Globus pallidus (tissue), 1 donor: ENCODE results near the gene INPP1.
"Not testable (repeated sequence)": the region's sequence is repeated elsewhere in the genome, so short reads cannot be mapped to it uniquely, and the experiment has no call there.

Experiments used
- DNase-seq: peaks from one replicate; pipeline ENCODE4 v3.0.0-alpha.2; 2015; ENCODE audit warnings: low spot score

Gene INPP1, protein sequence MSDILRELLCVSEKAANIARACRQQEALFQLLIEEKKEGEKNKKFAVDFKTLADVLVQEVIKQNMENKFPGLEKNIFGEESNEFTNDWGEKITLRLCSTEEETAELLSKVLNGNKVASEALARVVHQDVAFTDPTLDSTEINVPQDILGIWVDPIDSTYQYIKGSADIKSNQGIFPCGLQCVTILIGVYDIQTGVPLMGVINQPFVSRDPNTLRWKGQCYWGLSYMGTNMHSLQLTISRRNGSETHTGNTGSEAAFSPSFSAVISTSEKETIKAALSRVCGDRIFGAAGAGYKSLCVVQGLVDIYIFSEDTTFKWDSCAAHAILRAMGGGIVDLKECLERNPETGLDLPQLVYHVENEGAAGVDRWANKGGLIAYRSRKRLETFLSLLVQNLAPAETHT

DNA sequence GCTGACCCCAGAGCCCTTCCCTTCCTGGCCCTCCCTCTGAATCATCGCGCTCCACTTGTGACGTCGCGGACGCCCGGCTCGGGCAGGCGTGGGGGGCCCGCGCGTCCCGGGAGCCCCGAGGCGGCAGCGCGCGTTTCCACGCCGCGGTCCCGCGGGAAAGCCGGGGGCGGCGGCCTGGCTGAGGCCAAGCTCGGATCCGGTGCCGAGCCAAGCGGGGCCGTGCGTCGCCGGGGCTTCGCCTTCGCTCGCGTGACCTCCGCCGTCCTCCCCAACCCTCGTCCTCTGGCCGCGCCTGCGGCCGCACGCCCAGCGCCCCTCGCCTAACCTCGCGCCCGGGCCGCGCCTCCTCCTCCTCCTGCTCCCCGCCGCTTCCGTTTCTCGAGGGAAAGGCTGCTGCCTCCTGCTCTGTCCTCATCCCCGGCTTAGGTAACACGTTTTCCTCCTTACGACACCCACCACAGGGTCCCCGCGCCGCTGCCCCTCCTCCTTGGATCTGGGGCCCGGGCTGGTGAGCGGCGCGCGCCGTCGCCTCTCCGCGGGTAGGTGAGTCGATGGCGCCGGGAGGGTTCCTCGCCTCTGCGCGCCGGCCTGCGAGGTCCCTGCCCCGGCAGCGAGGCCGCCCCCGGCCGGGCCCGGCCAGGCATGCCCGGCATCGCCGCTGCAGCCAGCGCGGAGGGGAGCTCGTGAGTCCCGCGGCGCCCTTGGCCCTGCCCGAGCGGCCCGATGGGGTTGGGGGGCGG is at the start of gene INPP1:
TSS of gene INPP1 (plus strand) at position 54 of the 740 bp plus-strand sequence. CDS start 16,514 bp downstream, outside the sequence.
- DNase-seq = peak; percentile 66

DNA sequence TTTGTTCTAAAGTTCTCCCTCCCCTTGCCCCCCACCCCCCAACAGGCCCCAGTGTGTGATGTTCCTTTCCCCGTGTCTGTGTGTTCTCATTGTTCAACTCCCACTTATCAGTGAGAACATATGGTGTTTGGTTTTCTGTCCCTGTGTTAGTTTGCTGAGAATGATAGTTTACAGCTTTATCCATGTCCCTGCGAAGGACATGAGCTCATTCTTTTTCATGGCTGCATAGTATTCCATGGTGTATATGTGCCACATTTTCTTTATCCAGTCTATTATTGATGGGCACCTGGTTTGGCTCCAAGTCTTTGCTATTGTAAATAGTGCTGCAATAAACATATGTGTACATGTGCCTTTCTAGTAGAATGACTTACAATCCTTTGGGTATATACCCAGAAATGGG is 45.5 kb upstream of the INPP1 start:
- not testable (repeated sequence) for DNase-seq

GRCh38 chr2:190301032-190301431 is 42.4 kb upstream of the INPP1 start:
- DNase-seq = no peak

GRCh38 chr2:190302052-190302451 is 41.3 kb upstream of the INPP1 start:
- DNase-seq = no peak

DNA sequence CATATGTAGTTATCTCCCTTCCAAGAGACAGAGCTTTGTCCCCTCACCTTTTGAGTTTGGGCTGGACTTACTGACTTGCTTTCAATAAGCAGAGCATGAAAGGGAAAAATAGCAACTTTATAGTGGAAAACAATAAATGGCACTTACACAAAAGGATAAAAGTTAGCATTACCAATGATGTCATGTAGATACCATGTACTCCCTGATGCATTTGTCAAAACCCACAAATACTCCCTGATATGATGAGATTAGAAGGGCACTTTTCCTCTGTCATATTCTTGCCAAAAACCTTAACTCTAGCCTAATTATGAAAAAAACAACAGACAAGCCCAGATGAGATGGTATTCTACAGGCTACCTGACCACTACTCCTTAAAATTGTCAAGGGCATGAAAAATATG is 39.7 kb upstream of the INPP1 start:
- DNase-seq = no peak

DNA sequence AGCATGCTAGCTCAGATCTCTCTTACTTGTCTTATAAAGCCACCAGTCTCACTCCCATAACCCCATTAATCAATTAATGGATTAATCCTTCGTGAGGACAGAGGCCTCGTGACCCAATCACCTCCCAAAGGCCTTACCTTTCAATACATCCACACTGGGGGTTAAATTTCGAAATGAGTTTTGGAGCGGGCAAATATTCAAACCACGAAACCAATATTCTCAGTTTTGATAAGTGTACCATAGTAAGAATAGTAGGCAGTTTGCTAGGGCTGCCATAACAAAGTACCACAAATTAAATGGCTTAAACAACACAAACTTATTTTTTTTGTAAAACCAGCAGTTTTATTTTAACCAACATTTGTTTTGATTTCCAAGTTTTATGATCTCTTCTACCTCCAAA is 39.0 kb upstream of the INPP1 start:
- DNase-seq = no peak

DNA sequence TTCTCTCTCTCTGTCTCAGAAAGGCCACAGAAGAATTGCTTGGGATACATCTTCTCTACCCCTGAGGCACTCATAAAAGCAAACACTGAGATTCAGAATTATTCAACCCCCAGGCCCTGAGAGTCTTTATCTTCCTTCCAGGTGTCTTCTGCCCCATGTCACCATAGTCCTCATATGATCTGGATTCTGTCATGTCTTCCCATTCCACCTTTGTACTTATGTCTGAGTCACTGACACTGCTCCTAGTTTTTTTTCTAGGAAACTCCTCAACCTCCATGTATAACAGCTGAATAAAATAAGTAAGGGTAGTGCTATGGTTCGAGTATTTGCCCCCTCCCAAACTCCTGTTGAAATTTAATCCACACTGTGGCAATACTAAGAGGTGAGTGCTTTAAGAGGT is 35.4 kb upstream of the INPP1 start:
- no peak for DNase-seq

GRCh38 chr2:190311893-190312634 is 31.3 kb upstream of the INPP1 start:
- no peak for DNase-seq

- DNase-seq = not testable (repeated sequence)
Measured at GRCh38 chr2:190312635-190313025, 30.8 kb upstream of the INPP1 start.

DNA sequence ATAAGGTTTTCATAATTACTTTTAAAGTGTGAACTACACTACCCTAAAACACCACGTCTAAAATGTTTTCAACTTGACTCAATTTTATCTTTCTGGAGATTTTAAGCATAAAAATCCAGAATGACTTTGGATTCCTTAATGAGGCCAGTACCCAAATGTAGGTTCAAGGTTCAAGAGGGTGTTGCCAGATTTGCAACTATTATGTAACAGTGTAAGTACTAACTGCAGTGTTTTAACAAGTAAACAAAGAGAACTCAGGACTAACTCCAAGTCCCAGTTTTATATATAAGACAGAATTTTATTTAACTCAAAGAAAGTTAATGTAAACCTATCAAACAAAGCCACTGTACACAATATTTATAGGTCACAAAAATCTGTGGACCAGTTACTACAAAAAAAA is 29.5 kb upstream of the INPP1 start:
- no peak for DNase-seq

DNA sequence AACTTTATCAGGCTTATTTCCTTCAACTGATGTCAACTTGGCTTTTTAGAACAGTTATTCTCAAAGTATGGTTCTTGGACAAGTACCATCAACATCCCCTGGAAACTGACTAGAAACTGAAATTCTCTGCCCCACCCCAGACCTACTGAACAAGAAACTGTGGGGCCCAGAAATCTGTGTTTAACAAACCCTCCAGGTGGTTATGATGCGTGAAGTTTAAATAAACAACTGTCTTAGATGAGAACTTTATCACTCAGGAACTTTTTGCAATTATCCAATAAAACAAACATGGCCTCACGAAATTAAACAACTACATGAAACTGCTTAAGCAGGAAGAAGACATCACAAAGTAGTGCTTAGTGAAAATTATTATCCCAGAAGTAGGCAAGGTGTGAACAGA is 28.1 kb upstream of the INPP1 start:
- no peak for DNase-seq

DNA sequence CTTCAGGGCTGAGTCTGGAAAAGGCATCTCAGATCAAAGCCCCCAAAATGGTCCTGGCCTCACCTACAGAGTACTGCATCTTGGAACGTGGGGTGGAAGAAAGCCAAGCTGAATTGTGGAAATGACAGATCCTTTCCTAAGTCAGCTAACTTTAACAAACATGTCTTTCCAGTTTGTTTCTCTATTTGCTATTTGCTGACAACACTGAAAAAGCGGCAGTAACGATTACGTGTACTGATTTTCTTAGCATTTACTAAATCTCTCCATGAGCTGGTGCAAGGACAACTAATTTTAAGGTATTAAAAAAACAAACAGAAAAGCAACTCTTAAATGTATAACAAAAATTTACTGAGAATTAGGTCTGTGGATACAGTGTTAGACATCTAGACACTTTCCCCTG is 24.9 kb upstream of the INPP1 start:
- DNase-seq = peak; percentile 28

DNA sequence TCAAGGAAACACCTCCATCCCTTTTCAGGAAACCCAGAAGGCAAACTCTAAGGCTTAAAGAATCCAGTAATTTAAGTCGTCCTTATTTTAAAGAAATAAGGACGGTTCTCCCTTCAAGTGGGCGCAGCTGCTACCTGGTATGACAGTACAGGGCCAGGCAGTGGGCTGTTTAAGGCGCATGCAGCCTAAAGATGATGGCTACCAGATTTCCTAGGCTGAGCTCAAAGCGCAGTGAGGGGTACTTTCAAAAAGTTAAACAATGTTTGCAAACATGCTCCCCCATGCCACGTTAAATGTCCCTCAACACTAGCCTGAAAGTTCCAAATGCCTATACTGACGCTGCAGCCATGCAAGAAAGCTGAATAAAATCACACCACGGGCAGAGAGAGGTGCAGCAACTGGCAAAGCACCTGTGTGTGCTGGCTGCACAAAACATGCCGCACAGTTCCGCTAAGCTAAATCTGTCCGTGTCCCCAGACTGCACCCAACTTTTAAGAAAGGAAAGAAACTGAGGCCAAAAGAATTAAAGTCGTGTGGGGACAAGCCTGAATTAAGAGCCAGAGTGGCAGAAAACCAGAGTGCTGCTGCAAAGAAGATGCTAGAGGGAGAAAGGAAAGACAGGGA is 24.3 kb upstream of the INPP1 start:
- DNase-seq = peak; percentile 56

DNA sequence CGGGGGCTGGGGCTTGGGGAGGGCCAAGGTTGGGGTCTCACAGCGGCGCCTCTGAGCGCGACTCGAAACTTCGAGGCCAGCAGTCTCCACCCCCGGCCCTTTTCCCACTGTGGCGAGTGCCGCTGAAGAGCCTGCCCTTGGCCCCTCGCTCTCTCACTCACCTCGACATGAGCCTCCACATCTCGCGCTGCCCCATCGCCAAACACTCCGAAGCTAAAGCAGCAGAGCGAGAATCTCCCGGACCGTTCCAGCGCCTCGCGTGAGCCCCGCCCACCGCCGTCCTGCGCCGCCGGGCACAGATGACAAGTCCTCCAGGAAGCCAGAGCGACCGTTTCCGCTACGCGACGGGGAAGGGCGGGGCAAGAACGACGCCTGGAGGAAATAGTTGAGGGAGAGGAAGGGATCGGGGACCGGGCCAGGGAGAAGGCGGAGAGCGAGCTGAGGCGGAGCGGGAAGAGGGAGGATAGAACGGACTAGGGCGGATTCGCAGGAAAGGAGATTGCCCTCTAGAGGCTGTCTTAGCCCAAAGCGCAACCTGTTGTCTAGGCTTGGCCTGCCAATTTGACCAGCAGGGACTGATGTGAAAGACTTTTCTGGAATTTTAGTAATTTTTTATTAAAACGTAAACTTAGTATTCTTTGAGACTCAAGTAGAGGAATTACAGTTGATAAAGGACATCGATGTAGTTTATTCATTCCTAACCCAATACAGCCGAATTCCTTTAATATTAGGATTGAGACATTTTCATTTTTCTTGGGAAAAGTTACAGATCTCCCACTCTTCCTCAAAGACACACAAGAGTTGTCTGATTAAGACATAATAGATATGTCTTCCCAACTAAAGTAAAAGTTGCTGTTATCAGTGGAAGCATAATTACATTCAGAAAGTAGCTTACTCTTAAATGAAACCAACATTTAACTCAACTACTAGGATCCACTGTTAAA is 23.6 kb upstream of the INPP1 start, which contains the start of gene HIBCH:
TSS of gene HIBCH (minus strand) at position 272 of the 944 bp plus-strand sequence. CDS start at position 196, 76 bp downstream.
- peak; percentile 99 for DNase-seq

DNA sequence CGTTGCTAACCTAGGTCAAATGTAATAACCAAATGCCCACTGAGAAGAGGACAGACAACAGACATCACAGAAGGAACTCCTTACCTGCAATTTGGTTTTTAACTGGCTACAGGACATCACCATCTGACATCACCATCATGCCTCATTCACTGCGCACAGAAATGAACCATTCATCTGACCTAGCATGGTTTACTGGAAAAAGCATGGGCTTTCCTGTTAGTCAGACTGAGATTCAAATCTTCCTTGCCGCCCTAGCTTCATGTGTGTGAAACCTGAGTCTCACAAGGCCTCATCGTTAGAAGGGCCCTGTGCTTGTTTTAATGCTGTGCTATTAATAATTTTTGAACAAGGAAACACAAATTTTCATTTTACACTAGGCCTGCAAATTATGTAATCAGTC is 22.7 kb upstream of the INPP1 start:
- no peak for DNase-seq

DNA sequence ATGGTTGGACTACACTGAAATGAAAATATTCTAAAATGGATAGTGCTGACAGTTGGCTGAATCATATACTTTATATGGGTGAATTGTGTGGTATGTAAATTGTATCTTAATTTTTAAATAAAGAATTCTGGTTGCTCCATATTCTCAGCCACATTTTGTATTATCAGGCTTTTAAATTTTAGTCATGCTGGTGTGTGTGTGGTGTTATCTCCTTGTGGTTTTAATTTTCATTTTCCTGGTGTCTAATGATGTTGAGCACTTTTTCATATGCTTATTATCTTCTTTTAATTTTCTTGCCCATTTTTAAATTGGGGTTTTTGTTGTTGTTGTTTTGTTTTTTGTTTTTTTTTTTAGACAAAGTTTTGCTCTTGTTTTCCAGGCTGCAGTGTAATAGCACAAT is 20.0 kb upstream of the INPP1 start:
- DNase-seq = no peak

DNA sequence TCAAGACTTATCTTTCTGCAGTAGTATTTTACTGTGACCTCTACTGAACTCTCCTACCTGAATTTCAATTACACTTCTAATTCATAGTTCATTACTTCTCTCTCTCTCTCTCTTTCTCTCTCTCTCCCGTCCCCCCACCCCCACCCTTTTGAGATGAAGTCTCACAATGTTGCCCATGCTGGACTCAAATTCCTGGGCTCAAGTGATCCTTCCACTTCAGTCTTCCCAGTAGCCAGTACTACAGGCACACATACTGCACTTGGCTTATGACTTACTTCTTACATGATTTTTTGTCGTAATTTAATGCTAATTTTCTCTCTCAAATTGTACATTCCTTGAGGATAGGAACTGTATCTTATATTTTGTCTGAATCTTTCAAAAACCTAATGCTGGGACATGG is 17.8 kb upstream of the INPP1 start:
- no peak for DNase-seq

GRCh38 chr2:190327867-190328572 is 15.4 kb upstream of the INPP1 start:
- no peak for DNase-seq

DNA sequence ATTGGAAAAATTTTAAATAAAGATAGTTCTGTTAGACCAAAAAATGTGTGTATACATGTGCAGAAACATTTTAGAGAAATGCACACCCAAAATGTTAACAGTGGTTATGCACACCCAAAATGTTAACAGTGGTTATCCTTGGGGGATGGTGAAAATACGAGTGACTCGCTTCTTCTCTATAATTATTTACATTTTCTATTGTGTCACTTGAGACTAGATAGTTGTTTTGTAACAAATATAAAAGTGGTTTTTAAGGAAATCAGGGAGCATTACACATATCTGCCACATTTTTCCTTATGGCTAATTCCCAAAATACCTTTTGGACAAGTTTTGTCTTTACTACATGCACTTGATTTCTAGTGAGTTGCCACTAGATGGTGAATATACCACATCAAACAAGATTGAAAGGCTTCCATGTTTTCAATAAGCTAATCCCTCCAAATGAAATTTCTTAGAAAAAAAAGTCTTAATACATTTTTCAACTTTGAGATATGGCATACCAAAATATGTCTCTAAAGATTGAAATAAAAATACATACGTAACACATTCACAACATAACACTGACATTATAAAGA is 14.7 kb upstream of the INPP1 start:
- DNase-seq = no peak

DNA sequence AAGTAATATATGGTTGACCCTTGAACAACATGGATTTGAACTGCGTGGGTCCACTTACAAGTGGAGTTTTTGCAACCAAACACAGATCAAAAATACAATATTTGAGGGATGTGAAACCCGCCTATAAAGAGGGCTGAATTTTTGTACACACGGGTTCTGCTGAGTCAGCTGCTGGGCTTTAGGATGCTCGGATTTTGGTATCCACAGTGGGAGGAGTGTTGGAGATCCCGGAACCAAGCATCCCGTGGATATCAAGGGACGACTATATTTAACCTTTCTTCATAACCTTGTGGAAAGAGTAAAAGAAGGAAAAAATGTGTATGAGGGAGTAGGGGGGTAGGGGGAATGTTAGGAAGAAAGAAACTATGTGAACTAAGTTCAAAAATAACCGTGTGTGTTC is 10.0 kb upstream of the INPP1 start:
- DNase-seq = no peak
